Measurements from ENCODE around the gene ZDHHC1.

Gene ZDHHC1

GRCh38 chr16:67443265-67443664 lies 27.0 kb upstream of the ZDHHC1 start:
- no peak for TF ChIP-seq GATA2 (IDR thresholded peaks at IDR 0.05; ENCODE audit: low read depth, low read length)
- no peak for TF ChIP-seq GATA3 (IDR thresholded peaks at IDR 0.05; ENCODE audit: low read depth, low read length)

- TF ChIP-seq GATA3 (IDR thresholded peaks at IDR 0.05; ENCODE audit: low read depth, low read length) (no peak), GATA2 (IDR thresholded peaks at IDR 0.05; ENCODE audit: low read depth, low read length) (peak; percentile 53)
Measured at GRCh38 chr16:67442581-67443255, 26.4 kb upstream of the ZDHHC1 start.

GRCh38 chr16:67441907-67442306 lies 25.6 kb upstream of the ZDHHC1 start:
- no peak for TF ChIP-seq GATA3 (IDR thresholded peaks at IDR 0.05; ENCODE audit: low read depth, low read length)
- TF ChIP-seq GATA2 (IDR thresholded peaks at IDR 0.05; ENCODE audit: low read depth, low read length), result no peak

- TF ChIP-seq GATA2 (IDR thresholded peaks at IDR 0.05; ENCODE audit: low read depth, low read length) (no peak), GATA3 (IDR thresholded peaks at IDR 0.05; ENCODE audit: low read depth, low read length) (no peak)
Measured at GRCh38 chr16:67441271-67441753, 25.0 kb upstream of the ZDHHC1 start.

GRCh38 chr16:67438824-67439393 lies 22.6 kb upstream of the ZDHHC1 start:
- TF ChIP-seq GATA2 (IDR thresholded peaks at IDR 0.05; ENCODE audit: low read depth, low read length) (no peak), GATA3 (IDR thresholded peaks at IDR 0.05; ENCODE audit: low read depth, low read length) (no peak)

GRCh38 chr16:67438098-67438791 lies 22.0 kb upstream of the ZDHHC1 start:
- TF ChIP-seq GATA3 (IDR thresholded peaks at IDR 0.05; ENCODE audit: low read depth, low read length) (no peak), GATA2 (IDR thresholded peaks at IDR 0.05; ENCODE audit: low read depth, low read length) (no peak)

- TF ChIP-seq GATA2 (IDR thresholded peaks at IDR 0.05; ENCODE audit: low read depth, low read length), result no peak
- TF ChIP-seq GATA3 (IDR thresholded peaks at IDR 0.05; ENCODE audit: low read depth, low read length), result no peak
Measured at GRCh38 chr16:67437513-67437912, 21.2 kb upstream of the ZDHHC1 start.

GRCh38 chr16:67436640-67437193 lies 20.4 kb upstream of the ZDHHC1 start:
- TF ChIP-seq GATA2 (IDR thresholded peaks at IDR 0.05; ENCODE audit: low read depth, low read length), result no peak
- TF ChIP-seq GATA3 (IDR thresholded peaks at IDR 0.05; ENCODE audit: low read depth, low read length), result no peak

- TF ChIP-seq GATA2 (IDR thresholded peaks at IDR 0.05; ENCODE audit: low read depth, low read length) (no peak), GATA3 (IDR thresholded peaks at IDR 0.05; ENCODE audit: low read depth, low read length) (no peak)
Measured at GRCh38 chr16:67435758-67436164, 19.5 kb upstream of the ZDHHC1 start.

GRCh38 chr16:67433131-67433719 lies 16.9 kb upstream of the ZDHHC1 start:
- TF ChIP-seq GATA3 (IDR thresholded peaks at IDR 0.05; ENCODE audit: low read depth, low read length), result no peak
- no peak for TF ChIP-seq GATA2 (IDR thresholded peaks at IDR 0.05; ENCODE audit: low read depth, low read length)

GRCh38 chr16:67432506-67432890 lies 16.2 kb upstream of the ZDHHC1 start:
- TF ChIP-seq GATA2 (IDR thresholded peaks at IDR 0.05; ENCODE audit: low read depth, low read length) (no peak), GATA3 (IDR thresholded peaks at IDR 0.05; ENCODE audit: low read depth, low read length) (no peak)

- TF ChIP-seq GATA2 (IDR thresholded peaks at IDR 0.05; ENCODE audit: low read depth, low read length), result no peak
- no peak for TF ChIP-seq GATA3 (IDR thresholded peaks at IDR 0.05; ENCODE audit: low read depth, low read length)
Measured at GRCh38 chr16:67431775-67432505, 15.7 kb upstream of the ZDHHC1 start.

- no peak for TF ChIP-seq GATA2 (IDR thresholded peaks at IDR 0.05; ENCODE audit: low read depth, low read length)
- TF ChIP-seq GATA3 (IDR thresholded peaks at IDR 0.05; ENCODE audit: low read depth, low read length), result no peak
Measured at GRCh38 chr16:67430977-67431774, 14.9 kb upstream of the ZDHHC1 start, which contains the start of gene HSD11B2. HSD11B2 (plus strand) TSS chr16:67431121; CDS start chr16:67431249, 128 bp downstream.
